Activated T-cell treated with anti-CD3 and anti-CD28 coated beads for 48 hours (primary cell): Measurements from ENCODE around the gene C9orf43.

Source experiments
- DNase-seq: peaks from one replicate; pipeline ENCODE4 v3.0.0-alpha.2; 2020; ENCODE audit warnings: low read depth

Gene C9orf43

GRCh38 chr9:113467183-113467582 is 56.6 kb downstream of the C9orf43 start:
- DNase-seq = no peak

GRCh38 chr9:113468716-113469448 is 58.3 kb downstream of the C9orf43 start:
- no peak for DNase-seq

GRCh38 chr9:113471143-113471542 is 60.6 kb downstream of the C9orf43 start:
- no peak for DNase-seq

DNA sequence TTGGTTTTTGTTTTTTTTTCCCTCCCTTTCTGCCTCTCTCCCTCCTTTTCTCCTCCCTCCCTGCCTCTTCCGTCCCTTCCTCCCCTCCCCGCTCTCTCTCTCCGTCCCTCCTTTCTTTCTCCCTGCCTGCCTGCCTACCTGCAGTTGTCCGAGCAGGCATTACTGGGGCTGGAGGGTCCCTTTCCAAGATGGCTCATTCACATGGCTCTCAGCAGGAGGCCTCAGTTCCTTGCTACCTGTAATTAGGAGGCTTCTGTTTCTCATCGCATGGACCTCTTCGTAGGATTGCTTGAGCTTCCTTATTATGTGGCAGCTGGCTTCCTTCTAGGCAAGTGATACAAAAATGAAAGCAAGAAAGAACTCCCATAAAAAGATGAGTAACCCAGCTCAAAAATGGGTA is 61.0 kb downstream of the C9orf43 start:
- DNase-seq = no peak

DNA sequence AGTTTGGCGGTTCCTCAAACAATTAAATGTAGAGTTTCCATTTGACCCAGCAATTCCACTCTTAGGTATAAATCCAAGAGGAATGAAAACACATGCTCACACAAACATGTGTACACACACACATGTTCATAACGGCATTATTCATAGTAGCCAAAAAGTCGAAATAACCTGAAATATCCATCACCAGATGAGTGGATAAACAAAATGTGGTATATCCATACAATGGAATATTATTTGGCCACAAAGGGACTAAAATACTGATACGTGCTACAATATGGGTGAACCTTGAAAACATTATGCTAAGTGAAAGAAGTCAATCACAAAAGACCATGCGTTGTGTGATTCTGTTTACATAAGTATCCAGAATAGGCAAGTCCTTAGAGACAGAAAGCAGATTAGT is 61.7 kb downstream of the C9orf43 start:
- no peak for DNase-seq

GRCh38 chr9:113474360-113475028 is 63.9 kb downstream of the C9orf43 start:
- no peak for DNase-seq

GRCh38 chr9:113475031-113475430 is 64.5 kb downstream of the C9orf43 start:
- no peak for DNase-seq

GRCh38 chr9:113475992-113476391 is 65.4 kb downstream of the C9orf43 start:
- no peak for DNase-seq

DNA sequence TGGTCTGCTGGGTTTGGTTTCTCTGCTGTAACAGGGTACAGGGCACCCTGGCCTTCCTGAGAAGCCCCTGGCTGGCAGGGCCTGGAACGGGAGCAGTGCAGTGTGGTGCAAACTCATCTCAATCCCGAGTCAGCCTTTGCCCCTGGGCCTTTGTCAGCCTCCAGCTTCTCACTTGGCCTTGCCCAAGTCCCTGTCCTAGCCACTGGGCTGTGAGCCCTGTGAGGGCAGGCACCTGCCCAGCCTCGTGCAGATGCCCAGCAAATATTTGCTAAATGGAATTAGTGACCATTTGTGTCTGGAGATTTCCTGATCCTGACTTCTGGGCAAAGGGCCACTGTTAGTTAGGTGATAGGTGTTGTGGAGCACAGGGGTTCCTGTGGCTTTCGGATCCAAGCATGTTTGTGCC is 66.0 kb downstream of the C9orf43 start:
- DNase-seq = no peak

DNA sequence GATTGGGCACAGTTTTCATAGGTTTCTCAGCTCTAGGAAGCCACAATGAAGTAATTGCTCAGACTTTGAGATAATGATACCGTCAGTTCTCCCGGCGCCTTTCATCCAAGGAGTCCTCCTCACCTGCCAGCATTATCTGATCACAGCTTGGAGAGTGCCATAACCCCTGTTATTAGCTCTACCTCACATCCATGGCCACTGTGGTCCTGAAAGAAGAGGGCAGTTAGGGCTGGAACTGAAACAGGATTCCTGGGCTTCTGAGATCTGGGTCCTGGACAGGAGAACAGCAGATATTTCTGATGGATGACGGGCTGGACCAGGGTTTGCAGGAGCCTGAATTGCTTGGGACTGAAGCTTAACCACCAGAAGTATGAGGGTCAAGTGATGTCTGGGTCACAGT is 66.5 kb downstream of the C9orf43 start:
- DNase-seq = no peak

- DNase-seq = no peak
Observed at GRCh38 chr9:113477661-113478060, 67.1 kb downstream of the C9orf43 start.

GRCh38 chr9:113479174-113479621 is 68.7 kb downstream of the C9orf43 start:
- DNase-seq = peak; percentile 13
